HG03097 (cell line): ENCODE measurements around the gene FYN.

ENCODE experiments used
- ATAC-seq: cut with Tn5 transposase; IDR thresholded peaks from one replicate; pipeline ENCODE4 v1.9.1; 2021; ENCODE audit not compliant: unreplicated experiment, low FRiP score

The FYN gene

DNA sequence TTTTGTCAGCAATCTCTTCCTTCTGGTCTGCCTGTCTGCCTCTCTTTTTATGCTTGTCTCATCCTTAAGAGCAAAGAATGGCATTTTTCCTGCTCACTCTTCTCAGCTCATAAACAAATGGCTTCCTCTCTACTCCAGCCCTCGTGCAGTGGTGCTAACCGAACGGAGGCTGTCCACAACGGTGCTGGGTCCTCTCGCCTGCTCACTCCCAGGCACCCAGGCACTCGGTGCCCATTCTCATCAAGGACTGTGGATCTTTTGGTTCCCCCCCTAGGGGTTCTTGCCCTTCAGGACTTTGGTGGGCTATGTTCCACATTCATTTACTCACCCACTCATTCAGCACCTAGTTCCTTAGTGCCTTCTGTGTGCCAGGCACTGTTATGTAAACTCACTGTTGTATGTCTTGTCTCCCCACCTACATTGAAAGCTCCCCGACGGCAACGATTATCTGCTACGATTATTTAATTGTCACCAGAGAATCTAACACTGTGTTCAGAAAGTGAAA lies 113.9 kb downstream of the FYN start:
- ATAC-seq: no peak

DNA sequence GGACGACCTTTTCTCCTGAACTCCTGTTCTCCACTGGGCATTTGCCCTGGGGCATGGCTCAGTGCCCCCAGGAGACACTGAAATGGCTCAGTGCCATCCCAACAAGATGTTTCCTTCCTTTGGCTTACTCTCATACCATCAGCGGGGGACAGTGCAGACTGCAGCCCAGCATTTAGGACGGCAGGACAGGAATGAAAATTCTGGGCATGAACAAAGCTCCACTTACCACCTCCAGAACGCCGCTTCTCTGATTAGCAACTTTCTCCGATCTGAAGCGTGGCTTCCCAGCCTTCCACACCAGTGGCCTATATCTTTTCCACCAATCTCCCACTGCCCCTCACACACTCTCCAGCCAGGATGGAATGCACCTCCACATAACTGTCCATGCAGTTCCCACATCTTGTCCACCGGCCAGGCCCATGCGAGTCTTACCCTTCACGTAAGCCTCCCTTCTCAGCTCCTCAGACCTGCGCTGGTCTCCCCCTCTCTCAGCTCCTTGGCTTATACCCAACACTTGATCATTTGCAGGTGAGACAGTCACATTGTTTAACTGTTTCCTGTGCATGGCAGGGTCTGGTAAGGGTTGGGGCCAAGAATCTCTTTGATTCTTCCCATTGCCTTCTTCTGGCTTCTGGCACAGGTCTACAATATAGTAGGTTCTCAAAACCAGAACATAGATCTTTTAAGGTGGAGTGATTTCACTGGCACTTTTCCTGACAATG lies 114.5 kb downstream of the FYN start:
- ATAC-seq: no peak

DNA sequence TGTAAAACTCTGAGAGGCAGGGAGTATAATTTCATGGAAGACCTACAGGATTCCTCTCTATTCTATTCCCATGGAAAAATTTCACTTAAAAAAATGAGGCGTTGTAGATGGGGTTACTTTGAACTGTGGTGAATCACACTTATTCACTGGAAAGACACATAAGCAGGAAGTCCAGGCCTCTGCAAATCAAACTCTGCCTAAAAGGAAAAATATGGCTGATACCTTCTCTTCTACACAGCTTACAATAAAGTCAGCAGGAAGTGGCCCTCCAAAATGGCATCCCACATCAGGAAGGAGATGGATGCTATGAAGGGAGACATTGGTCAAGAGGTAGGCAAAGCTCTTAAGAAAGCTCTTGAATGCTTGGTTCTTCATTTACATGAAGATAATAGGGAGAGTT lies 115.9 kb downstream of the FYN start:
- ATAC-seq: no peak

DNA sequence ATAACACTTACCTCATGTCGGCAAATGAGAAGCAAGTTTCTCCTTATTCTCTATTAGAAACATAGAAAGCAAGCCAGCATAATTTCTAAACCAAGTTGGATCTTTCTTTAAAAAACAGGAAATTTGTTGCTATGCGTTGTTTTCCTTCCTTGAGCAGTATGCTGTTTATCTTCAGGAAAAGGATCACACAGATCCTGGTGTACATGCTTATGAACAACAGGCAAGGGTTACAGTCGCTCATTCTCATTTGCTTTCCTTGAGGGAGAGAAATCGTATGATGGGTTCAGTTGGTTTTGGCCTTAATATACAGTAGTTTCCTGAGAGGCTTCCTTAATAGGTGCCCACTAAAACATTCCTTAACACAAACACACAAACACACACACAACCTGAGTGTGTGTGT lies 118.8 kb downstream of the FYN start:
- ATAC-seq: no peak

DNA sequence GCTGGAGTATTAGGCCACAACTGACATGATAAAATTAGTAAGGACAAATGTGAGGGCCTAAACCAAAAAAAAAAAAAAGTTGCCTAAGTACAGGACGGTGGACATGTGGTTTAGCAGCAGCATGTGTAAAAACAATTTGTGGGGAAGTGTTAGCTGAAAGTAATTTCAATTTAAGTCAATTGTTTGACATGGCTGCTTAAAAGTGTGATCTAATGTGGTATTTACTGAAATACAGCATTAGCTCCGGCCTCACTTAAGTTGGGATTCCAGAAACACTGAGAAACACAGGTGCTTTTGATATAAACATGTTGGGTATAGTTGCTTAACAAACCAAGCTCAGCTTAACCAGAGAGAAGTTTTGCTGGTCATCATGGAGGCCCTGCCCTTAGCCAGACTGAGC lies 119.7 kb downstream of the FYN start:
- ATAC-seq: no peak

DNA sequence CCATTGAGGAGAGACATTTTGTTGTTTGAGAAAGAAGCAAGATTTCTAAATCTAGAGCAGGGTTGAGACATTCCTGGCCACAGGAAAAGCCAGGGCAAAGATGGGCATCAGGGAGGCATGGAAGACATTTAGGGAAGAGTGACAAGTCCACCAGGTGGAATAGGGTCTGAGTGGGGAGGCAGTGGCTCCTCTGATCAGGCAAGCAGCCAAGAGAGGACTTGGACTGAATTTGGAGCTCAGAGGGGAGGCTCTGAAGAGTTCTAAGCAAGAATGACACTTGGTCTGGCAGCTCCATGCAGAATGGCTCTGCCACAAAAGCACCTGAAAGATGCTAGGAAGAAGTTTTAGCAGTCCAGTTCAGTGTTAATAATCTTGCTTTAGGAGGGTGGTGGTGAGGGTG lies 120.8 kb downstream of the FYN start:
- ATAC-seq: no peak

DNA sequence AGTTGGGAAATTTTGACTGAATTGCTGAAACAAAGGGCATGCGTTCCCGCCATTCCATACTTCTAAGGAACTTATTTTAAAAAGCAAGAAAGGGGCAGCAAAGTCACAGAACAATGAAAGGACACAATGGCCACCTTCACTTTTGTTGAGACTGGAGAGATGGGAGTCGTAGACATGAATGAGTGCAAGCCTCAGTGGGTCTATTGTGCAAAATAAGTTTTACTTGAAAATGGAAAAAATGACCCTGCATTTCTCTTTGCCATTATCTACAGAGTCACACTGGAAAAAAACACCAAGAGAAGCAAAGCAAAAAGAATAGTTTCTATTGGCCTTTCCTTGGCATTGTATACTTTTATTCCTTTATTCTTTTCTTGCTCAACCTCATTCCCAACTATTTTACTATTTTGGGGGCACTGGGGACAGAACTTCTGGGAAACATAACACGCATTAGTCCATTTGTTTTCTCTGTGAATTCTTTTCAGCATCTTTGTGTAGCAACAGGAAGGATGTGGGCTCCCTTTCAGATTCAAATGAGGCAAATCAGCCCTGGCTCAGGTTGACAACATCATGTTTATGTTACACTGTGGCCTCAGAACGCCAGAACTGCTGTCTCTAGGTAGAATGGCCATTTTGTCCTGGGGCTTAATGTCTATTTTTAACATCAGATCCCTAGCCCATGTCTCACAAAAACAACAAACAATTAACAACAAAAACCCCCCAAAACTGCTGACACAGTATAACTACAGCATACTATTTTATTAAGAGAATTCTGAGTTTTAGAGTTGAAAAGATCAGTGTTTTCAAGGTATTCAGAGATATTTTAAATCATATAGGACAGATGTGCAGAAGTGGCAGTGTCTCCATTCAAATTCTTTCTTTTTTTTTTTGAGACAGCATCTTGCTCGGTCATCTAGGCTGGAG lies 122.2 kb downstream of the FYN start:
- ATAC-seq: no peak

DNA sequence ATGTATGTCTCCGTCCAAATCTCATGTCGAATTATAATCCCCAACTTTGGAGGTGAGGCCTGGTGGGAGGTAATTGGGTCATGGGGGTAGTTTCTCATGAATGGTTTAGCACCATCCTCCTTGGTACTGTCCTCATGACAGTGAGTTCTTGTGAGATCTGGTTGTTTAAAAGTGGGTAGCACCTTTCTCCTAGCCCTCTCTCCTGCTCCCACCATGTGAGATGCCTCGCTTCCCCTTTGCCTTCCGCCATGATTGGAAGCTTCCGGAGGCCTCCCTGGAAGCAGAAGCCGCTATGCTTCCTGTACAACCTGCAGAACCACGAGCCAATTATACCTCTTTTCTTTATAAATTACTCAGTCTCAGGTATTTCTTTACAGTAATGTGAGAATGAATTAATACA lies 123.1 kb downstream of the FYN start:
- ATAC-seq: no peak

DNA sequence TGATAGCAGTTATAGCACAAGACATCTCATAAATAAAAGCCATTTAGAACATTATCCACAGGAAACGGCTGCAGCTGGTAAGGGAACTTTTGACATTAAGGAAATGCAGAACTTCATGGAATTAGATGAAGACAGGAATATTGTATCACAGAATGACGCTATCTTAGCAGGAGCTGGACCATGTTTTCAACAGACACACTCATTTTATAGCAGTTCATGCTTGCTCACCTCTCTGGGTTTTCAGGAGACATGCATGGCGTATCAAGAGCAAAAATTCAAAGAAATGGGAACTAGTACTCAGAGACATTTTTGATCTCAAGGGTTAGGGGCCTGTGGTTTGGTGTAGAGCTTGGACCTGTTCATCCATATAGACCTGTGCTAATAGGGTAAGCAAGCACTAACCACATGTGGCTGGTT lies 125.0 kb downstream of the FYN start:
- no peak for ATAC-seq

DNA sequence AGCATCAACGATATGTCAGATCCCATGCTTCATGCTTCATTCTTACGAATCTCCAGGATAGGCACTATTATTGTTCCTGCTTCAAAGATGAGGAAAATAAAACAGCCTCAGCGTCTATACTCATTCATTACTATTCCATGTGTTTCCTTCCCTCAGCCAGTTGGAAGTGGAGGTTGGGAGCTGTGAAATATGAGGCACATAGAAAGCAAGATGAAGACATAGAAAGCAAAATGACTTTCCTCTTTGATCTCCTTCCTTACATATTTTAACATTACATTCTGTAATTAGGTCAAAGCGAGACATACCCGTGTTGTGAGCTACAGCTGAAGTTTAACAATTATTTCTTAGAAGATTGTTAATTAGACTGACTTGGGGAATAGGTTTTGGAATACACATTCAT lies 125.4 kb downstream of the FYN start:
- ATAC-seq: no peak

DNA sequence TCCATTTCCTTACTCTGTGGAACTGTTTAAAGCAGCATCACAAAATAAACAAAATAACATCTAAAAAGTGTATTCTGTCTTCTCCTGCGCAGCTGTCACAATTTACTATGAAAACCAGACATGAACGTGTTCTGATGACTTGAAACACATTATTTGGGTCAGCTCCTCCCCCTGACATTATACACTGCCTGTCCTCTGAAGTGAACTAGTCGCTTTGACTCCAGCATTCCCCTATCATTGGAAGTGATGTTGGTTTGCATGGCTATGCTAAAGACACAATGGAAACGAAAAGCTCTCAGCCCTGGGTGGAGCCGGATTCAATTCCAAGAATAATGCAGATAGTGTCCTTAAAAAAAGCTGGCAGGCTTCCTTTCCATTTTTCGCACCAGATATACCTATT lies 125.9 kb downstream of the FYN start:
- no peak for ATAC-seq

DNA sequence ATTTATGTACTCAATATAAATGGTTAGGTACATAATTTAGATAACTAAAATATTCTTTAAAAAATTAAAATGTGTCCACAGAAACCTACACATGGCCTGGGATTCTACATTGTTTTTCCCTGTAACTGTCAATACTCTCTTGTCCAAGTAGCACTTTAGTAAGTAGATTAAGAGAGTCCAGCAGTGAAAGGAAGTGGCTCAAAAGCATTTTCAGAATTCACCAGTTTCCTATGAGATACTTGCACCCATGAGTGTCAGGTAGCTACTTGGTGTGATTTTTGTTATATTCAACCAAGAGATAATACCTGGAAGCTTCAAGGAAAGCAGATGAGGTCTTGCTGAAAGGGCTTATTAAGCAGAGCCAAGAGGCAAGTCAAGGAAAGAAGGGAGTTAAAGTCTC lies 126.3 kb downstream of the FYN start:
- ATAC-seq: no peak

DNA sequence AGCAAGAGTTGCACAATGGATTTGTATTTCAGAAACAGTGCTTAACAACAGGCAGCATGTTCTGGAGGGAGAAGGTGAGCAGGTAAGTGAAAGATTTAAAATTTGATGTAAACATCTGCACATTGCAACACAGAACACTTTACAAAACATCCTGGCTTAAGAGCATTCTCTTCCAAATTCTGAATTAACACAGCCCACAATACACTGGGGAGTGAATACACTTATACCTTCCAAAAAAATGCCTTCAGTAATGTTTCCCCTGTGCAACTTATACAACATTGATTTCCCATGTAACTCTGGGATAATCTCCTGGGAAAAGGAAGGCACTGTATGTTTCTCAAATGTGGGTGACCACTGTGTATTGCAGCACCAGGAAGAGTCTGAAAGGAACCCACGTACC lies 127.6 kb downstream of the FYN start:
- ATAC-seq: no peak

DNA sequence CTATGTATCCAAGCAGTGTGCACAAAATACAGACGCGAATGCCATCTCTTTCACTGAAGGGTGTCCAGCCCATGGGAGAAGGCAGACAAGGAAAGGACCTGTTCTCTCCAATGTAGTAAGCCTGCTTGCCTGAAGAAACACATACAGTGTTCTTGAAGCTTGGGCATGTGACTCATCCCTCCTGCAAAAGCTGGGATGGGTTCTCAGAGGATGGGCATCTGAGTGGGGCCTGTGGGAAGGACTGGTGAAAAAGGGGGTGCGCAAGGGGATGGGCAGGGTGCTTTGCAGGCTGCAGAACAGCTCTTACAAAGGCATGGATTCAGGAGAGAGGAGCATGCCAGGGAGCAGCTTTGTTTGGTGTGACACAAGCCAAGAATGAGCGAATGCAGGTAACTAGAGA lies 128.1 kb downstream of the FYN start:
- no peak for ATAC-seq

DNA sequence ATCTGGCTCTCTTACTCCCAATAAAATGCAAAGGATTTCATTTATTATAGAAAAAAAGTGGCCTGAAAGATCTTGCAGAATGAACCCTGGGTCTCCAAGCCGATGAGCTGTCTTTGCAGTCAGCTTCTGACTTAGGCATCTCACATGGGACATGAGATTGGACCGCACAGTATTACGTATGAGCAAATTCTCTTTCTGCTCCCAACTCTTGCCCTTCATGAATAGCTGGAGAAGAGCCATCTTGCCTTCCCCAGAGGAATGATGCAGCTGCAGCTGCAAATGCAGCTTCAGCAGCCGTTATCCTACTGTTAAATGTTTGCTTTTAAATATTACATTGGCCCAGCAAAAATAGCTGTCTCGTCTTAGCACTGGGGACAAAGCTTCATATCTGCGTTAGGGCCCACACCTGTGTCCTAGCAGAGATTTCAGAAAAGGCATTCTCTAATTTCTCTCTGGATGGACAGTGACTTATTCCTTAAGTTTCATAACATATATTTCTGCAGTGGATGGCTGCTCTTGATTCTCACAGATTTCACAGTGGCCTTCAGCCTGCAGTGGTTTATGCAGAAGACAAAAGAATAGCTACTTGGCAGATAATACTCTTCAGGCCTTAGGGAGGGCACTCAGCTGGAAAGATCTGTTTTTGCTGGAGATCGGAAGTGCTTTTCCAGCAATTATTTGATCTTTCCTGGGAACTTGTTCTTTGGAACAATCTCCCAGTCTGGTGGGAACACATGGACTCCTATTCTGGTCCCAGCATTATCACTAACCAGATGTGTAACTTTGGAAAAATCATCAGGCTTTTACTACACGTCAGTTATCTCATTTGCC lies 129.2 kb downstream of the FYN start:
- no peak for ATAC-seq

DNA sequence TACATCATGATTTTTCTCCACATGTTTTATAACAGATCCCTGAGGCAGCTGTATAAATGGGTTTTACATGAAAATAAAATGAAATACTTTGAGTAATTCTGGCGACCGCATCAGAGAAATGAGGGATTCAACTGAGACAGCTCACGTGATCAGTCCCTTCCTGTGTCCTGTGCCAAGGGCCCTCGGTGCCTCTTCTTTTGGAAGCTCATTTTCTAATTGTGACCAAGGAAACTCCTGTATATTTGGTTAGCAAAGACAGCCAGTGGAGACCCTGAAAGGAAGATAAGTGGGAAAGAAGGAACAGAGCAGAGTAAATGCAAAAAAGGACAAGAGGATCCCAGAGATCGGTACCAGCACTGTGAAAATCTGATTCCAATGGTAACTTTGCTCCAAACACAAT lies 129.9 kb downstream of the FYN start:
- ATAC-seq: no peak

DNA sequence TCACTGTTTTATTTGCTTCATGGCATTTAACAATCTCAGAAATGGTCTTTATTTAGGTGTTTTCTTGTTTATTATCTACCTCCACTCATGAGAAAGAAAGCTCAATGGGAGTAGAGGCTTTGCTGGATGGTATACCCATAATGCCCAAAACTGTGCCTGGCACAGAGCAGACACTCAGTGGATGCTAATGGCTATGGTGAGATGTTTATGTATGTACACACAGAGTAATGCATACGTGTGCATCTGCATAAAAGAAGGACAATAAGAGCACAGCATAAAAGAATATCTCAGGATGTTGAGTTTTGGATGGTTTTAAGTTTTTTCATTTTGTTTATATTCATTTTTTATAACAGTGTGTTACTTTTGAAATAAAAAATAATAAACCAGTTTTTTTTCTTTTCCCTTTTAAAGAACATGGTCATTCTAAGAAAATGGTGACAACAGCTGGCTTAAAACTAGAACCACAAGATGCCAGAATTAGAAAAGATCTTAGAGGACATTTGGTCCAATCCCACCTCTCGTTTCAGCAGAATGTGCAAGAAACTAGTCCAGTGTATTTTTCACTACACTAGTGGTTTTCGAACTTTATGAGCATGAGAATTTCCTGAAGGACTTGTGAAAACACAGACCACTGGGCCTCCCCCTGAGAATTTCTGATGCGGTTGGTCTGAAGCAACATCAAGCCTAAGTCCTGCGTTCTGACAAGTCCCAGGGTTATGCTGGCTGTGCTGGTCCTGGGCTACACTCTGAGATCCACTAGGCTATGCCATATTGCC lies 131.9 kb downstream of the FYN start:
- peak; percentile 52 for ATAC-seq

DNA sequence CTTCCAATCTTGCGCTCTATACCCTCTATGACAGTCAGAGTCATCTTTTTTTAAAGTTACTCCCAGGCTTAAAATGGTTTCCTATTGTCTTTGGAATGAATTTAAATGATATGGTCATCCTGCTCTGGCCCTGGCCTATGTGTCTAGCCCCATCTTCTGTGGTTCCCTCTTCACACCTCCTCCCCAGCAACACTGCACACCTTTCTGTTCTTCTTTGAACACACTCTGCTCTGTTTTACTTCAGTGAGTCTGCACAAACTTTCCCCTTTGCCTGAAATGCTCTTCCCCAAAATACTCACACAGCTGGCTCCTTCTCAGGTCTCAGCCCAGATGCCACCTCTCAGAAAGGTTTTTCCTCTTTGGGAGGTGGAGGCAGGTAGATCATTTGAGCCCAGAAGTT lies 132.7 kb downstream of the FYN start:
- no peak for ATAC-seq

DNA sequence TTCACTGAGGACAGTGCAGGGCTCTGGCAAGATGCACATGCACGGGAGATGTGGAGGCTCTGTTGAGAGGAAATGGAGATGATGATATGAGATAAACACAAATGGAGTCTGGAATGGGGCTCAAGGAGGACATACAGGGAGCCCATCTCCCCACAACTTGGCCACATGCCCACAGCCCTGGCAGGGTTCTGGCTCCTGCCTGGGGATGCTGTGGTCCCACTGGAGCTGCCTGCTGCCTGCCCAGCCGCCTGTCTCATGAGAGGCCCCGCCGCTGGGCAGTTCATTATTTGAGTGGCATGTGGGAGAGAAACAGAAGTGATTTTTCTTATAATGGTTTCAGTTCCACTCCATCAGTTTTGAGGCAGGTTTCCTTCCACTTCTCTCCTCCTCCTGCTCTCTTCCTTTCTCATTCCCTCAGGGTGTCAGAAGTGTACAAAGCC lies 134.0 kb downstream of the FYN start:
- ATAC-seq: no peak

DNA sequence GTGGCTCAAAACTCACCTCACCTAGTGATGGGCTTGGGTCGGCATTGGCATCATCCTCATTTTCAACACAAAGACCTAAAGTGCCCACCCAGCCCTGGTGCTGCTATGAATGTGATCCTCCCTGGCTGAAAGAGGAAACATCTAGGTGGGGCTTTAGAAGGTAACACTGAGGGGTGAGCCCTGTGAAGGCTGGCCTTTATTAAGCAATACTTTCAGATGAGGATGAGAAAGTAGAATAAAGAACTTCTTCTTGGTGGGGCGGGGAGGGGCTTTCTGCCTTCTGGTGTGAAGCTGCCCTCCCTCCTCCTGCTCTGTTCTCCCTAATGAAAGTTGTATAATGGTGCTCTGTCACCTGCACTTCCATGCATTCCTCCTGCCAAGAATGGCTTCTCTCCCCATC lies 134.6 kb downstream of the FYN start:
- no peak for ATAC-seq
